Left renal cortex interstitium (tissue), 4 donors: Measurements from ENCODE around the gene TFPT. TPM values are rescaled to one million over a fixed set of nuclear protein-coding genes. Genes with fewer than 3 reads are reported as not detected.

Experiments
- DNase-seq, 4 donors: peaks; one replicate each; pipeline ENCODE4 v3.0.0-alpha.2; 2013; ENCODE audit warnings: low read depth in 4 of 4, low spot score in 2 of 4, missing footprints in 1 of 4
- polyA plus RNA-seq, 4 donors: library from polyadenylated mRNA; unstranded; fragments of 120-200 nt; gene quantifications; one replicate each; pipeline ENCODE4 v1.2.1, GENCODE V29; 2013; ENCODE audit not compliant: insufficient read length in 4 of 4

Gene TFPT
- polyA plus RNA-seq, 4 donors, result 13.1 to 23.6 (median 20.1) TPM

- no peak for DNase-seq
These were observed 33.8 kb upstream of the TFPT start for GRCh38 chr19:54149021-54149812.

GRCh38 chr19:54148158-54148557 is 32.7 kb upstream of the TFPT start:
- DNase-seq, result no peak

GRCh38 chr19:54147676-54148075 is 32.2 kb upstream of the TFPT start:
- no peak for DNase-seq

- no peak for DNase-seq
These were observed 30.2 kb upstream of the TFPT start for GRCh38 chr19:54145541-54146158.

DNA sequence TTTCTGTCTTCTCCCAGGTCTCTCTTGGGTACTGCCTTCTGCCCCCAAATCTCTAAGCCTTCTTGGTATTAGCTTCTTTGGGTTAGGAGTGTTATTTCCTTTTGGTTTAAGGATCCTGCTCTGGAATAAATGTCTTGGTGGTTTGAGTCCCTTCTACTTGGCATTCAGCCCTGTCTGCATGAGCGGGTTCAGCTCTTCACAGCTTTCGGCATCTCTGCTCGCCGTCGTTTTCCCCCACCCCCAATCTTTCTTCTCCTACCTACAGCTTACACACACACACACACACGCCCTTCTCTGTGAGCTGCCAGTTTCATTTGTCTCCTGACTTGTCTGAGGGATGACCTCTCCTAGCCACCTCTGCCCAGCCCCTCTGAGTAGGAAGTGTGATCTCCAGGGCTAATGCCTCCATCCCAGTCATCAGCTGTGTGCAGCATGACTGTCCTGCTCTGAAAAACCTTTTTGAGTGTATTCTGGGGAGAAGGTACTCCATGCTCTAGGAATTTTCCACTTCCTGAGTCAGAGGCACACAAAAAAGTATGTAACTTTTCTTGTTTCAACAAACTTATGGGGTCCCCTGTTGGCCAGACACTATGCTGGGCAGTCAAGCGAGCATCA is 26.8 kb upstream of the TFPT start:
- no peak for DNase-seq

DNA sequence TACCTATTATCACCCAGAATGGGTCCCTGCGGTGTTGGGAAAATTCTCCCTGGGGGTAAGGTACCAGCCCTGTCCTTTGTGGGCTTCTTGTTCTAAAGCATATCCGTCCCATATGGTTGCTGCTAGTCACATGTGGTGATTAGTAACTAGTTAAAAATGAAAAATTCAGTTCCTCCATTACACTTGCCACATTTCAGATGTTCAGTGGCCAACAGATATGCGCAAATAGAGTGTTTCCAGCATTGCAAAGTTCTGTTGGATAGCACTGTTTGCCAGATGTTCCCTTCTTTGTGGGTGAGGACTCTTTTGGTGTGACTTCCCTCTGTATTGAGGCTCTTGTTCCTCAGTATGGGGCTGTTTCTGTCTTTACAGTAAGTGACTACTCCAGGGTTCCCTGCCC is 25.9 kb upstream of the TFPT start:
- no peak for DNase-seq

GRCh38 chr19:54138489-54139256 is 23.2 kb upstream of the TFPT start:
- DNase-seq, result no peak

DNA sequence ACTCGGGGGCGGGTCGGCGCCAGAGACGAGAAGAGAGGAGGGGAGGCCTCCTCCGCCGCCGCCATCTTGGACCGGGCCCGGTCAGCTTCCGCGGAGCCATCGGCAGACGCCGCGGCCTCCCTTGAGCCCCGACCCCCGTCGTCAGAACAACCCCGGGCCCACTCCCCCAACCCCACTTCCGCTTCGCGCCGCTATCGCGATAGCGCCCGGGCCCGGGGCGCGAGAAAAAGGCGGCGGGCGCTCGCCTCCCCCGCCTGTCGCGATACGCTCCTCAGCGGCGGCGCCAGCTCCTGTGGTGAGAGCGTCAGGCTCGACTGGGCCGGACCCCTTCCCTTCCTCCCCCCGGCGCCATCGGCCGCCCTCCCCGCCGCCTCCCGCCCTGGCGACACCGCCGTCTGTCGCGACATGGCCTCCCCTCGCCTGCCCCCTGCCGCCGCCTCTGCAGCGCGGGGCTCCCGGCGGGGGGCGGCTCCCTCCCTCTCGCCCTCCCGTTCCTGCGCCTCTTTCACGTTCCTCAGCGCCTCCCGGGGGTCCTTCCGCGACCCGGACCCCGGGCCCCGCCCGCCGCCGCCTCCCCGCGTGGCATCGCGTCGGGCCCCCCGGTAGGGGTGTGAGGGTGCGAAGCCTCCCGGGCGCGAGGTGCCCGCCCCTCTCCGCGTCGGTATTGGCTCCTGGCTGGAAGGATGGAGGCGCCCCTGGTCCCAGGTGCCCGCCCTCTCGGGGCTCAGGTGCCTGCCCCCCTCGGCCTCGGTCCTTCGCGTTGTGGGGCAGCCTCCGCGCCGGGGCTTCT is 22.4 kb upstream of the TFPT start, which contains the start of gene CNOT3:
Gene CNOT3 (plus strand): TSS at position 64 of the 790 bp plus-strand sequence. CDS start 5,217 bp downstream, outside the sequence.
- DNase-seq, result no peak

- peak; percentile 98 to 100 (median 99) for DNase-seq
These were observed 21.6 kb upstream of the TFPT start for GRCh38 chr19:54136864-54137698.

DNA sequence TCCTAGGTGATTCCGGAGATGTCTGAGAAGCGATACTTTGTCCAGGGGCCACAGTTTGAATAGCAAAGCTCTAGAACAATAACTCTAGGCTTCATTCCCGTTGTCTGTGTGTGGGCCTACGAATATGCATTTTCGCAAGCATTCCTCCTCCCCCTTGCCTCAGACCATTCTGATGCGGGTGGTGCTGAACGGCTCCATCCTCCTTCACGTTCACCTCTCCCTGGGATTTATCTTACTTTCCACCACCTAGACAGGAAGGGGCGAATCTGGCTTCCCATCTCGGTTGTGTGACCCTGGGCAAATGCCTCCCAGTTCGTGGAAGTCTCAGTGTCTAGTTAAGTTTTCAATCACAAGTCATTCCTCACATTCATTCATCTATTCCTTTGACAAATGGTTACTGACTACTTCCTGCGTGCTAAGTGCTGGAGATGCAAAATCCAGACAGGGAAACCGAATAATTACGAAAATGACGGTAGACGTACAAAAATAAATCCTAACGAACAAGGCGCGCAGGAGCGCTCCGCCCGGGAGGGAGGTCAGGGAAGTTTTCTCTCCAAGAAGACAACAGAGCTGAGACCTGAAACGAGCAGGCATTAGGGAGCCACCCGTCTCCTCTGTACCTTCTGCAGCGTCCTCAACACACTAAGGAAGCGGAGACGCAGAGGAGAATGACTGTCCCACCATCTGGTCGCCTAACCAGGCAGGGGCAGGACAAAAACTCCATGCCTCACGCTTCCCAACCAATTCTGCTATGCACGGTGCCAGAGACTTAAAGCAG is 20.8 kb upstream of the TFPT start:
- no peak for DNase-seq

DNA sequence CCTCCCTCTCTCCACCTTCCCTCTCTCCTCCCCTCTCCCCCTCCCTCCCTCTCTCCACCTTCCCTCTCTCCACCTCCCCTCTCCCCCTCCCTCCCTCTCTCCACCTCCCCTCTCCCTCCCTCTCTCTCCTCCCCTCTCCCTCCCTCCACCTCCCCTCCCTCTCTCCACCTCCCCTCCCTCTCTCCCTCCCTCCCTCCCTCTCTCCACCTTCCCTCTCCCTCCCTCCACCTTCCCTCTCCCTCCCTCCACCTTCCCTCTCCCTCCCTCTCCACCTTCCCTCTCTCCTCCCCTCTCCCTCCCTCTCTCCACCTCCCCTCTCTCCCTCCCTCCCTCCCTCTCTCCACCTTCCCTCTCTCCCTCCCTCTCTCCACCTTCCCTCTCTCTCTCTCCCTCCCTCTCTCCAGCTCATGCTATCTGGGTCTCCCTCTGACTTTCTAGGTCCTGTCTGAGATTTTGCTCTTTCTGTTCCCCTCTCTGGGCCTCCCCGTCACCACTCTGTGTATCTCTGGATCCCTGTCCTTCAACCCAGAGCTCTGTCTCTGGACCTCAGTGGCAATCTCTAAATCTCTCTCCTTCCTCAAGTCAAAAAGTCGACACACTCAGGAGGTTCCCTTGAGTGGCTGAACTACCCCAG is 18.6 kb upstream of the TFPT start:
- no peak for DNase-seq

GRCh38 chr19:54133312-54133956 is 18.0 kb upstream of the TFPT start:
- DNase-seq, result no peak

GRCh38 chr19:54129617-54129996 is 14.2 kb upstream of the TFPT start:
- DNase-seq, result no peak

DNA sequence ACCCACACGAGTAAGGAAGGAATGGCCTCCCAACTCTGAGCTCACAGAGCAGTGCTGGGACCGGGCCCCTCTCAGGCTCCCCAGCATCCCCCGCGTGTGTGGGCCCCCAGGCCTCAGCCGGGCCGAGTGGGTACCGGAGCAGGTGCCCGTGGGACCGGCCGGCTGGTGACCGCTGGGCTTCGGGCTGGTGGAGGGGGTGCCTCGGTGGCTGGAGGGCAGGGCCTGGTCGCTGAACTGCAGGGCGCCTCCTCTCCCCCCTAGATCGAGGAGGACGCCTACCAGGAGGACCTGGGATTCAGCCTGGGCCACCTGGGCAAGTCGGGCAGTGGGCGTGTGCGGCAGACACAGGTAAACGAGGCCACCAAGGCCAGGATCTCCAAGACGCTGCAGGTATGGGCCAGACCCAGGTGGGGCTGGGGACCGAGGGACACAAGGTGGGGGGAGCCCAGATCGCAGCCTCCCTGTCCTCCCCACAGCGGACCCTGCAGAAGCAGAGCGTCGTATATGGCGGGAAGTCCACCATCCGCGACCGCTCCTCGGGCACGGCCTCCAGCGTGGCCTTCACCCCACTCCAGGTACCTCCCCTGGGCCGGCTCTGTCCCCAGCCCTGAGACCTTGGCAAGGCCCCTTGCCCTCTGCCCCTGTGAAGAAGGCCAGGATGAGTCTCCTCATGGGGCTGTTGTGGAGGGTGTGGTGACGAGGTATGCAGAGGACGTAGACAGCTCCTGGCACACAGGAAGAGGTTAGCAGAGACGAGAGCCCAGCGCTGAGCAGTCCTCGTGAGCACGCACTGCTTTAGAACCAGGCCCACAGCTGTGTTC is 13.5 kb upstream of the TFPT start:
- no peak for DNase-seq

GRCh38 chr19:54128441-54128725 is 12.9 kb upstream of the TFPT start:
- DNase-seq, result no peak

DNA sequence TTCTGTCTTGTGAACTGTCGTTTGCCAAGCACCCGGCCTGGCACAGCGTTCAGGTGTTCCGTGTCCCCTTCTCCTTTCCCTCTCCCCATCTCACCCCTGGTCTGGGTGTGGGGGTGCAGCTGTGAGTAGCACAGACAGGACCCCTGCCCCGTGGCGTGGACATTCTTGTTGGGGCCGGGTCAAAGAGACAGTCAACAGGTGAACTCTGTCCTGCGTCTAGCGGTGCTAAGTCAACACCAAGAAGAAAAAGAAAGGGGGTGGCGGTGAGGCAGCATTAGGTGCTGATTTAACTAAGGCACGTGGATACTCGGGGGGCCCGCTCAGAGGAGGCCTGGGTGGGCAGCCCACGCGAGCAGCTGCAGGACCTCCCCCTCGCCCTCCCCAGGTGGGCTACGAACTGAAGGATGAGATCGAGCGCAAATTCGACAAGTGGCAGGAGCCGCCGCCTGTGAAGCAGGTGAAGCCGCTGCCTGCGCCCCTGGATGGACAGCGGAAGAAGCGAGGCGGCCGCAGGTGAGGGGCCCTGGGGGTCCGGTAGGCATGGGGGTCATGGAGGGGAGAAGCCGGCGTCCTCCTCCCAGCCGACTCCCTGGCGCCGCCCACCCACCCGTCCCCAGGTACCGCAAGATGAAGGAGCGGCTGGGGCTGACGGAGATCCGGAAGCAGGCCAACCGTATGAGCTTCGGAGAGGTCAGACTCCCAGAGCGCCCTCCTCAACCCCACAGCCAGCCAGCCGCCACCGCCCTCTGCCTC is 12.4 kb upstream of the TFPT start:
- no peak for DNase-seq
